LHCN-M2 (cell line): ENCODE results near the gene IL32. TPM values are rescaled to one million over a fixed set of nuclear protein-coding genes. Genes with fewer than 3 reads are reported as not detected.

Source experiments
- DNase-seq: peaks from one replicate; pipeline ENCODE4 v3.0.0-alpha.2; 2012; ENCODE audit warnings: low read depth
- total RNA-seq: library from RNA; depleted of rRNA; stranded (reverse); fragments of >200 nt; gene quantifications from 2 replicates; pipeline ENCODE4 v1.2.3, GENCODE V29; 2014

IL32 gene
- total RNA-seq, 1 experiment from 2014 or later: 12.3 TPM

DNA sequence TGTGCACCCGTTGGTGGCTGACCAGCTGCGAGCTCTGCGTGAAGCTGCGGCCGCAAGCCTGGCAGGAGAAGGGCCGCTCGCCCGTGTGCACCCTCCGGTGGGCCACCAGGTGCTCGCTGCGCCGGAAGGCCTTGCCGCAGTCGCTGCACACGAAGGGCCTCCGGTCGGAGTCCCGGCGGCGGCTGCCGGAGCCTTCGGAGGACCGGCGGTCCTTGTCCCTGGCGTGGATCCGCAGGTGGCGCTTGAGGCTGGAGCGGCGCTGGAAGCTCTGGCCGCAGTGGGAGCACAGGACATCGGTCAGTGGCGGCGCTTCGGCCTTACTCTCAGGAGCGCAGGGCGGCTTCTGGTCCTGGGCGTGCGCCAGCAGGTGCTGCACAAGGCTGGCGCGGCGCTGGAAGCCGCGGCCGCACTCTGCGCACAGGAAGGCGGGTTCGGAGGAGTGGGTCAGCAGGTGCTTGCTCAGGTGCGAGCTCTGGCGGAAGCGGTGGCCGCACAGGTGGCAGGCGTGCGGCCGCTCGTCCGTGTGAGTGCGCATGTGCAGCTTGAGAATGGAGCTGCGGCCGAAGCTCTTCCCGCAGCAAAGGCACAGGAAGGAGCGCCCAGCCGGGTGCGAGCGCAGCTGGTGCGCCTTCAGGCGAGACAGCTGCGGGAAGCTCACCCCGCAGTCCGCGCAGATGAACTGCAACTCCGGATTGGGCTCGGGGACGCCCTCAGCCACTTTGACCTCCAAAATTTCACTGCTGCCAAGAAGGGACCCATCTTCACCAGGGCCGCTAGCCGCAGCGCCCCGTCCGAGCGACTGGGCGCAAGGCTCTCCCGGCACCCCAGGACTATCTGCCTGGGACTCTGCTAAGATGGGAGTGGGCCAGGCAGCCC is 24.5 kb downstream of the IL32 start:
- DNase-seq: no peak

DNA sequence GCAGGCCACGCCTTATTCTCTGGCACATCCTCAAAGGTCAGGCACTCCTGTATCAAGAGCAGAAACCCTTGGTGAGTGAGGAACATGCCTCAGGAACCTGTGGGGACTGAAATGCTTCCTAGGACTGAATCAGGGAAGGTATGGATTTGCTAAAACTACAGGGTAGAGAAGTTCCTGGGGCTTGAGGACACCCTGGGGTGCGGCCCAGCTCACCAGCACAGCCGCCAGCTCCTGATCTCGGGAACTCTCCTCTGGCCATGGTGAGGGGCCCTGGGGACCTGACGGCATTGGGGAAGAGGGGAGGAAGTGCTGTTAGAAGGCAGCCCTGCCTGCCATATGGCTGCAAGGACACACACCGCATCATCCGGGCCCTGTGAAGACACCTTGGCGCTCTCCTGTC is 26.1 kb downstream of the IL32 start:
- DNase-seq: no peak

DNA sequence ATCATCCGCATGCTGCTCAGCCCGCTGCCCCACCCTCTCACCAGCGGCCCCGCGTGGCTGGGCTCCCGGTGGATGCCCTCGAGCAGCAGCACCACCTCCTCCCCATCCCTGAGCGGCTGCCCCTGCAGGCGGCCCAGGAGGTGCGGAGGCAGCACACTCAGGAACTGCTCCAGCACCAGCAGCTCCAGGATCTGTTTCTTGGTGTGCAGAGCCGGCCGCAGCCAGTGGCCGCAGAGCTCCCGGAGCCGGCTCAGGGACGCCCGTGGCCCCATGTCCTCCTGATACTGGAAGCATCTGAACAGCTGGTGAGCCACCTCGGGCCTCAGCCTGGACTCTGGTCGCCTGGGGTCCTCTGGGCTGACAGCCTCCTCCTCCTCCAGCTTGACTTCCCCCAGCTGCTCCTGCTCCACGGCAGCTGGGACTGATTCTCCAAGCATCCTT is 27.1 kb downstream of the IL32 start:
- no peak for DNase-seq

DNA sequence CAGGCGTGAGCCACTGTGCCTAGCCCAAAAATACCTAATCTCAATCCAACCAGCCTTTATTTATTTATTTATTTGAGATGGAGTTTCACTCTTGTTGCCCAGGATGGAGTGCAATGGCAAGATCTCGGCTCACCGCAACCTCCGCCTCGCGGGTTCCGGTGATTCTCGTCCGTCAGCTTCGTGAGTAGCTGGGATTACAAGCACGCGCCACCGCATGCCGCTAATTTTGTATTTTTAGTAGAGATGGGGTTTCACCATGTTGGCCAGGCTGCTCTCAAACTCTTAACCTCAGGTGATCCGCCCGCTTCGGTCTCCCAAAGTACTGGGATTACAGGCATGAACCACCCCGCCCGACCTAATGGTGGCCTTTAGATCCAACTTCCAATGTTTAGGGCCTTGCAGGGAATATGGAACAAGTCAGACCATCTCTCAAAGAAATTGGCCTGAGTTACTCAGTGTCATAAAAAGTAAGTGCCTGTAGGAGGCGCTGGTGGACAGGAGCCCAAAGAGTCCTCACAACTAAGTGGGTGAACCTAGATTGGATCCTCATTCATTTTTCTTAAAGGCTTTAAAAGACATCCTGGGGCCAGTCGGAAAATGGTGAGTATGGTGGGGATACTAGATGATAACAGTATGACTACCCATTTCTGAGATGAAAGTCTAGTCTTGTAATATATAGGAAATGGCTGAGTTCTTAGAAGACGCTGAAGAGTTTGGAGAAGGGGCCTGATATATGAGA is 29.0 kb downstream of the IL32 start:
- peak; percentile 50 for DNase-seq

DNA sequence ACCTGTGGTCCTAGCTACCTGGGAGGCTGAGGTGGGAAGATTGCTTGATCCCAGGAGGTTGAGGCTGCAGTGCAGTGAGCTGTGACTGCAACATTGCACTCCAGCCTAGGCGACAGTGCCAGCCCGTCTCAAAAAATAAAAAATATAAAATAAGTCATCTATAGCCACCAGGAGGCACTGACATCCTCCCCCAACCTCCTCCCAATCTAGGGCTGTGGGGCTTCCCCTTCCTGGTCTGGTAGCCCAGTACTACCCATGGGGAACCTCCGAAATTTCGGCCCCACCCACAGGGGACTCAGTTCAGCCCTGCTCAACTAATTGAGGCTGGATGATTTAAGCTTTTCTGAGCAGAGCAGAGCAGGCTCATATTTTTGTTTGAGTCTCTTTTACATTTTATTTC is 30.4 kb downstream of the IL32 start:
- no peak for DNase-seq

DNA sequence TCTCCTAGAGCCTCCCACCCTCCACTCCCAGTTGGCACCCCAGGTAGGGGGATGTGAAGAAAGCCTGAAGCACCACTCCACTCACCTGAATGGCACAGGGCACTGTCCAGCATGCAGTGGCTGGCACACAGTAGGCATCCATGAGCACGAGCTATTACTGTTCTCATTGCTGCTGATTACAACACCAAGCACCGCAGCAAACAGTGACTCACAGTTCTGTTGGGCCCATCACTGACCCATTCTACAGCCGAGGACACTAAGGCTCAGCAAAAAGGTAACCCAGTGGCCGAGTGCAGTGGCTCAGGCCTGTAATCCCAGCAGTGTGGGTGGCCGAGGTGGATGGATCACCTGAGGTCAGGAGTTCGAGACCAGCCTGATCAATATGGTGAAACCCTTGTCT is 30.9 kb downstream of the IL32 start:
- no peak for DNase-seq

DNA sequence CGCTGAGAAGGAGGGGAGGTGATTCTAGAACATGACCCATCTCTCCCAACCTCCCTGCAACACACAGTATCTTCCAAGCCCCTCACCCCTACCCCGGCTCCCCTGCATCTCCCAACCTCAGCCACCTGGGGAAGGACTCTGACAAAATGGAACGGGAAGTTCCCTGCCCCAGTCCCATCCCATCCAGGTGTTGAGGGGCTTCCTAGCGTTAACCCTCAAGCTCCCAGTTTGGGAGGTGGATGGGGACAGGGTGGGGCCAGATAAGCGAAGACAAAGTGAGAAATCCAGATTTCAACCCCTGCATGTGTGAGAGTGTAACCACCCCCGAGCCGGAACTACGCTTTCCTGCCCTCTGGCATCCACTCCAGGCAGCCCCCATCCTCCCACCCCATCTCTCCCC is 31.8 kb downstream of the IL32 start:
- no peak for DNase-seq

DNA sequence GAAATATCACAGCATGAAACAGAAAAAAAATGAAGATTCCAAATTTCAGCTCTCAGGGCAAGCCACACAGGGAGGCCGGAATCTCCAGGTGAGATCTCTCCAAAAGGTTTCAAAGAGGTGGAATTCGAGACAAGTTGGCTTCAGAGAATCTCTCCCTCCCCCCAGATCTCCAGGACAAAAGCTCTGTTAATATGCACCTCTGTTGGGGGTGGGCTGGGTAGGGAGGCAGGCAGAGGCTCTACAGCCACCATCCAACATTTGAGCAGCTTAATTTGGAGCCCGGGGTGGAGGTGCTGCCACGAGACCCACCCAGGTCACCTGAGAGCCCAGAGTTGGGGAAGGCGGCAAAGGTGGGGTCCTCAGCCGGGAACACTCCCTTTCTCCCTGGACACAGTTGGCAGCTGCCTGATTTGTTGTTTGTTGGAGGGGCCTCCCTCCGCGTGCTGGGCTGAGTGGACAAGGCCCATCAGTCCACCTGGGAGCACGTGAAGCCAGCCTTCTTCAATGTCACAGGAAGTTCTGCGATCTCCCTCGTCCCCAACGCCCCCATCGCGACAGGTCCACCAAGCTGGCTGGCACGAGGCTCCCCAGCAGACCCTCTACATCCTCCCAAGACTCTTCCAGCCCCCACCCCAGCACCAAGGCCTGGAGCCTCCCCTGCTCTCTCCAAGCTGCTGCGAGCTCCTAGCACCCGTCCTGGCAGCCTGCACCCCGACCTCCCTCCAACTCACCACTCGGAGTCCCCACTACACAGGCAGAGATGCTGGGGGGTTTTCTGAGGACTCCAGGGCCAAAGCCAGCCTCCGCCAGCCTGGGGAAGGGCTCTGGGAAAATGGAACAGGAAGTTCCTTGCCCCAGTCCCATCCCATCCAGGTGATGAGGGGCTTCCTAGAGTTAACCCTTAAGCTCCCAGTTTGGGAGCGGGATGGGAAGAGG is 33.3 kb downstream of the IL32 start, which contains the start of gene ZSCAN10:
Gene ZSCAN10, minus strand, starts transcription at position 836 of the 936 bp plus-strand sequence. CDS start 6,357 bp downstream, outside the sequence.
- no peak for DNase-seq

DNA sequence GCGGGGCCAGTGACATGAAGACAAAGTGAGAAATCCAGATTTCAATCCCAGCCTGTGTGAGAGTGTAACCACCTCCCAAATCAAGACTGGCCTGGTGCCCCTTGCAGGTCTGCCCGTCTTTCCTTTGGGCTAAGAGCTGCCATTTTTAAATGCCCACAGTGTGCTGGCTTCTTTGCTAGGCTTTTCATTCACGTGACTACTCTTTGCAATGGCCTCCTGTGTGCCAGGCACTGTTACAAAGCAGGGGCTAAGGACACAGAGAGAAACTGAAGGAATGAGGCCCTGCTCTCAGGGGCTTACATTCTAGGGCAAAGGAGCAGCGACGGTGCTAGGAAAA is 33.9 kb downstream of the IL32 start:
- no peak for DNase-seq

DNA sequence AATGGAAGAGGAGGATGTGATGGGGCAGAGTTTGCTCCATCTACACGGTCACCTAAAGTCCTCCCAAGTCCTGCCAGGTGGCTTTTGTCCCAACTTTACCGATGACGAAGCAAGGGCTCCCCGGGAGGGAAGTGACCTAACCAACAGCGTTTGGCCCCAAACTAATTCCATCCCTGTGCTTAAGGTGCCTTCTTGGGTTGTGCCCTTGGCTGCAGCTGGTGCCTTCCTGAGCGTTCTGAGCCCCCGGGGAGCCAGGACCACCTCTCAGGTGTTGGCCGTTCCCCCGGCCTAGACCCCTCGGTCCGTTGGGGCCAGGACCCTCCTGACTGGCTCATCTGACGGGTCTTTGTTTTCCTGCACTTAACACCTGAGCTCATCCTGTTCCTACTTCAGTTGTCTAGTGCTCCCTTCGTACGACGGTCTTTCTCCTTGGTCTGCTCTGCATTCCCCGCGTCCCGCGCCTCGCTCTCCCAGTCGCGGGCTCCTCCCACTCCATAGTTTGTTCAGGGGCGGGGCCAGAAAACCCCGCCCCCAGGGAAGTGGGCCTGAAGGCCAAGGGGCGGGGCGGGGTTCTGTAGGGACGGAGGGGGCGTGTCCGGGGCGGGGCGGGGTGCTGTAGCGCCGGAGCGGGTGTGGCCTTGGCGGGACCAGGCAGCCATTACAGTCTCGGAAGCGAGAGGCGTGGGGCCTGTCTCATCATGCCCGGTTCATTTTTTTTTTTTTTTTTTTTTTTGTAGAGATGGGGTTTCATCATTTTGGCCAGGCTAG is 34.5 kb downstream of the IL32 start:
- DNase-seq: peak; percentile 77

DNA sequence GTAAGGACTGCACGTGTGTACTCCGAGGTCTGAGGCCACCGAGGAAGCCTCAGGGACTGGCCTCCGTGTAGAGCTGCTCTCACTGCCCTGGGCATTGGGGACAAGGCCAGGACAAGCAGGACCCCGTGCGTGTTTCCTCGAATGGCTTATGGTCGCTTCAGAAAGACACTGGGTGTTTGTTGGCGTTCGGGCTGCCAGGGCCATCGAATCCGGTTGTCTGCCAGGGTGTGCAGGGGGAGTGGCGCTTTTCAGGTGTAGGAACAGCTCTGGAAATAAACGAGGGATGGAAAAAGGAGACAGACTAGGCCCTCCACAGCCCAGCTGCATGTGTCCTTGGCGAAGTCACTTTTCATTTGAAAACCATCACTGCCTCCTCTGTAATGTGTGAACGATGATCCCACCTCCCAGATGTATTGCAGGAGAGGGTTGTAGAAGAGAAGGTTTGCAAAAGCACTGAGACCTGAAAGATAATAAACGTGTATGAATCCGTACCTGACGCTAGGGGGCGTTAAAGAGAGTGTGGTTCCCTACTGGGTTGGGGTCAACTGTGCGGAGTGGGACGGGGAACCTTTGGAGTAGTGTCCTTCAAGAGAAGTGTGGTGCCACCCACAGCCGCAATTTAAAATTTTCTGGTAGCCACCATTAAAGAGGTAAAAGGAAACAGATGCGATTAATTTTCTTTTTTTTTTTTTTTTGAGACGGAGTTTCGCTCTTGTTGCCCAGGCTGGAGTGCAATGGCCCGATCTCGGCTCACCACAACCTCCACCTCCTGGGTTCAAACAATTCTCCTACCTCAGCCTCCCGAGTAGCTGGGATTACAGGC is 35.8 kb downstream of the IL32 start:
- no peak for DNase-seq

DNA sequence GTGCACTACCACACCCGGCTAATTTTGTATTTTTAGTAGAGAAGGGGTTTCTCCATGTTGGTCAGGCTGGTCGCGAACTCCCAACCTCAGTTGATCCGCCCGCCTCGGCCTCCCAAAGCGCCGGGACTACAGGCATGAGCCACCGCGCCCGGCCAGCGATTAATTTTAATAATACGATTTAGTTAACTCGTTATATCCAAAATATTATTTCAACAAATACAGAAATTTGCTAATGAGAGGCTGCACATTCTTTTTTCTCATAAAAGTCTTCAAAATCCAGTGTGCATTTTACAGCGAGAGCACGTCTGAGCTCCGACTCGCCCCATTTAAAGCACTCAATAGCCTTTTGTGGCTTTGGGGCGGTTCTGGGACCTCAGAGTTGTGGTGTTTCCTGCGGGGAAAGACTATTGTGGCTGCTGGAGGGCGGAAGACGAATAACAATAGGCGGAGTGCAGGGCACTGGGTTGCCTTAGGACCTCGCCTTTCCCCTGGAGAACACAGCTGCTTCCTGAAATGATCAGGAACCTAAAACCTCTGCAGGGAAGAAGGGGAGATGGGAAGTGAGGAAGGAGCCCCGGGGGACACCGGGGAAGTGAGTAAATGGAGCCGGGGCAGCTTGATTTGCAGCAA is 36.5 kb downstream of the IL32 start:
- DNase-seq: no peak

DNA sequence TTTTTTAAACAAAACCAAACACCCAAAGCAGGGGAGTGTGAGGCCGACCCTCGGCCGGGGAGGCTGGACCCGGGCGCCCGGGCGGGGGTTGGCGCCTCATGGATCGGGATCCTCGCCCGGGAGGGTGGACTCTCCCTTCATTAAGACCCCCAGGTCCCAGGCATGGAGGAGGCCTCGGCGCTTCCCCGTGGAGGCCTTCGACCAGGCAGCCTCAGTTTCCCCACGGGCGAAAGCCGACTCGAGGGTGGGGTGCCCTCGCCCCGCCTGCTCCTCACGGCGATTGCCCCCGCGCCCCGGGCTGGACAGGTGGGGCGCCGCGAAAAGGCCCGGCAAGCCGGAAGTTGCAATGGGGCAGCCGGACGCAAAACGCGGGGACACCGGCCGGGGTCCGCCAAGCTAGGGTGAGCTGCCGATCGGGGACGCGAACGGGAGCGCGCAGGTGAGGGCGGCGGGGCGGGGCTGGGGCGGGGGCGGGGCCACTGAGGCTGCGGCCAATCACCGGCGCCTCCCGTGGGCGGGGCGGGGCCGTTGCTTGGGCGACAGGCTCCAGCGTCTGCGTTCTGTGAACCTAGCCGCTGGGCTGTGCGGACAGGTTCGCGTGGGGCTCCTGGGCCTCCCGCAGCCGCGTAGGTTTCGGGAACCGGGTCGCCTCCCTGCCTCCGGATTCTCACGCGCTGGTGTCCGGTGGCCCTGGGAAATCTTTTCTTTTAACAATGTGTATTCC is 40.9 kb downstream of the IL32 start:
- DNase-seq: peak; percentile 80

DNA sequence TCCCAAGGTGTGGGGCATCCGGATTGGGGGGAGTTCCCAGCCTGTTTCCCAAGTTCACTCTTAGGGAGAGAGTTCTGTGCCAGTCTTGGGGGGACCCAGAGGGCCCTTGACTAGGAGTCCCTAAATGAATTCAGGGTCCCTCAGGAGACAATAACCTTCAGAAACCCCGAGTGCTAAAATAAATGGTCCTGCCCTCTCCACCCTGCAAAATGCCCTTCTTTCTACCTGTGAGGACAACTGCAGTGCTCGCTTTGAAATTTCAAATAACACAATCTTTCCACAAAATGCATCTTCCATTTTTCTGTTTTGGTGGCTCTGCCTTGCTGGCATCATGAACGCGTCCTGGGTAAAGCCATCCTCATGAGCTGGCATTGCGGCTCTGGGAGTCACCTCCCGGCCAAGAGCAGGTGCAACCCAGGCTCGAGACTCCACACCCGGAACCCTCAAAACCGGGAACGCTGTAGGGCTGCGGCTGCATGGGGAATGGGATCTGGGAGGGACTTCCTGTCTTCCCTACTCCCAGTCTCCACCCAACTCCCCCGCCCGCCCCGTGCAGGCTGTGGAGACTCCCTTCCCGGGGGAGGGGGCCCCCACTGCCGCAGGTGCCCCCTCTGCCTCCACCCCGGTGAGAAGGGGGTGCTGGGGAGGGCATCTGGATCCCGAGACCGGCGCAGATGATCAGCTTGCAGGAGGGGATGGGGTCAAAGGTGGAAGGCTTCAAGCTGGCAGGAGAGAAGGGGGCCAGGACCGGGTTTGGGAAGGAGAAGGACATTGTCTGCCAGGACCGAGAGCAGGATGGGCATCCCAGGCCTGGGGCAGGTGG is 46.8 kb downstream of the IL32 start, which contains the start of gene ZNF205:
Gene ZNF205, plus strand, starts transcription at position 529 of the 823 bp plus-strand sequence. CDS start 845 bp downstream, outside the sequence.
- DNase-seq: peak; percentile 70

DNA sequence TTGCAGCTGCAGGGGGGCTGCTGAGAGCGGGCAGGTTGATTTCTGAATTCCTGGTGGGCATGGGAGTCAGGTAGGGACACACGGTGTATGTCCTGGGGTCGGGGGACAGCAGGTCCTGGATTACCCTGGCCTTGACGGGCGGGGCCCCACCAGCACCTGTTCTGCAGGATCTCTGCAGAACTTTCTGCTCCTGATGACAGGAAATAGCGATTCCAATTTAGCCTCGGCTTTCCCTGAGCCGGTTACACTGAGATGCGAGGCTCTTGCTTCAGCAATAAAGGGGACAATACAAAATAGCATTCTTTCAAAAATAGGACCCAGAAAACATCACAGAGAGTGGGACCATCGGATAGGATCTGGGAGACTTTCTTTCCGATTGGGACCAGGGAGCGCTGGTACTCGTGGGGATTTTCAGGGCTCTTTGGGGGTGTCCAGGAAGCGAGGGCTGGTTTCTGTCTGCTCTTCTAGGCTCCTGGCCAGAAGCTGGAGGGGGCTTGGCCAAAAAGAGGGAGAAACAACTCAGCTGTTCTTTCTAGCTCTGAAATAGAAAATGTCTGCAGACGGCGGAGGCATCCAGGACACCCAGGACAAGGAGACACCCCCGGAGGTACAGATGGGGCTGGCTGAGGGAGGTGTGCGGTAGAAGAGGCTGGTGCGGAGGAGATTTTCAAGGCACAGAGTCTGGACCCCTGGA is 47.6 kb downstream of the IL32 start:
- DNase-seq: no peak

DNA sequence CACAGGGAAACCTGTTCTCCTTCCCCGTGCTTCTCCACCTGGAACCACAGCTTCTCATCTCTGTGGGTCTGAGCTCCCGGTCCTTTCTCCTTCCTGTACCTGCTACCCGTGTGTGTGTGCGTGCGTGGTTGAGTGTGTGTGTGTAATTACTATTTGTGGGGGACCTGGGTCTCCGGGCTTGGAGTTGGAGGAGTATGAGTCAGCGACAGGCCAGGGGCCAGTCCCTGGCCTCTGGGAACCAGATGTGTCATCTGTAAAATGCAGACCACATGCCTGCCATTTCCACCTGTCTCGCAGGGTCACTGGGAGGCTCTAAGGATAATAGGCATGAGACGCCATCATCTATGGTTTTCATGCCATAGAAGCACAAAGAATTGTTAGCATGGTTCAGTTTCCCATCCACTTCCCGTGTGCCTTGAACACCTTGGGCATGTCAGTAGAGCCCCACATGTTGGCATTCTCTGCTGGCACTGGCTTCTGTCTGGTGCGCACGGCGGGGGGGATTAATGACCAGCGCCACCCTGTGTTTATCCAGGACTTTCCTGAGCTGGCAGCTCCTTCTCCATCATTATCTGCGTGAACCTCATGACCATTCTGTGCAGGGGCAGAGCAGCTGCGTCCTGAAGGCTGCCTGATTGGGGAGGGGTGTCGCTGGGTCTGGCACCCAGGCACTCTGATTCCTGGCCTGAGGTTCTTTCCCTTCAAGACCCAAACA is 48.5 kb downstream of the IL32 start:
- peak; percentile 55 for DNase-seq

DNA sequence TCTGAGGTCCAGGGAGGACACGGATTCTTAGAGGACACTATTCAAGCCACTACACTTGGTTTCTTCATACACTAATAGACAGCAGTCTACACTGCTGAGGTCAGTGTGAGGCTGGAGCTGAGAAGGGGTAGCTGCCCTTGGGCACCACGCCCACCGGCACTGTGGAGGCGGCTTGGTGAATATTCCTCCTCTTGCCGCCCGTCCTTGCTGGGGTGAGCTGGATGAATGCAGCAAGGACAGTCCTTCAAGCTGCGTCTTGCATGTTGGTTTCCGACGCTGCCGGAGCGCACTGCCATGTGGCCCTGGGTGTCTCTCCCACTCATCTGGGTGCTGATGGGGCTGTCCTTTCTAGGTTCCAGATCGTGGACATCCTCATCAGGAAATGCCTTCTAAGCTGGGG is 49.6 kb downstream of the IL32 start:
- no peak for DNase-seq
